Measurements from ENCODE around the gene TGFB1.

TGFB1 gene

GRCh38 chr19:41319500-41320184 is 34.1 kb downstream of the TGFB1 start:
- no peak for DNase-seq

- no peak for DNase-seq
Observed at GRCh38 chr19:41318696-41319499, 34.8 kb downstream of the TGFB1 start.

GRCh38 chr19:41316306-41316920 is 37.3 kb downstream of the TGFB1 start:
- no peak for DNase-seq

- no peak for DNase-seq
Observed at GRCh38 chr19:41311613-41312012, 42.1 kb downstream of the TGFB1 start.

- no peak for DNase-seq
Observed at GRCh38 chr19:41311072-41311471, 42.6 kb downstream of the TGFB1 start.

- peak; percentile 91 for DNase-seq
Observed at GRCh38 chr19:41310033-41310831, 43.5 kb downstream of the TGFB1 start, which contains the start of gene CCDC97. Gene CCDC97, plus strand, starts transcription at chr19:41310172. Its CDS starts 139 bp downstream, at chr19:41310311.

GRCh38 chr19:41309180-41310032 is 44.3 kb downstream of the TGFB1 start:
- no peak for DNase-seq

GRCh38 chr19:41308450-41309179 is 45.1 kb downstream of the TGFB1 start:
- DNase-seq: peak; percentile 93

GRCh38 chr19:41307954-41308449 is 45.7 kb downstream of the TGFB1 start:
- DNase-seq: no peak

- DNase-seq: peak; percentile 65
Observed at GRCh38 chr19:41307090-41307875, 46.4 kb downstream of the TGFB1 start.

GRCh38 chr19:41305927-41306793 is 47.6 kb downstream of the TGFB1 start:
- no peak for DNase-seq

- no peak for DNase-seq
Observed at GRCh38 chr19:41304706-41305483, 48.8 kb downstream of the TGFB1 start.

- peak; percentile 67 for DNase-seq
Observed at GRCh38 chr19:41303954-41304353, 49.8 kb downstream of the TGFB1 start.

- peak; percentile 79 for DNase-seq
Observed at GRCh38 chr19:41302624-41303351, 50.9 kb downstream of the TGFB1 start.

- no peak for DNase-seq
Observed at GRCh38 chr19:41300555-41300954, 53.2 kb downstream of the TGFB1 start.

GRCh38 chr19:41299755-41300089 is 54.0 kb downstream of the TGFB1 start:
- peak; percentile 66 for DNase-seq

GRCh38 chr19:41299046-41299754 is 54.5 kb downstream of the TGFB1 start:
- DNase-seq: no peak

Measured in CD4-positive, alpha-beta T cell treated with Interleukin-21 for 1 hour (primary cell).